AG09319 (cell line): ENCODE data around the gene ECM1.

Source experiments
- DNase-seq: peaks from one replicate; pipeline ENCODE4 v3.0.0-alpha.2; 2010; ENCODE audit warnings: low read depth; ENCODE audit errors: extremely low read depth
- TF ChIP-seq, protein P1 (sequence below): IDR thresholded peaks from 2 replicates; pipeline ENCODE4 v1.5.1; 2011; ENCODE audit warnings: low read depth, mild to moderate bottlenecking, inconsistent platforms, low read length, moderate library complexity

Gene ECM1

DNA sequence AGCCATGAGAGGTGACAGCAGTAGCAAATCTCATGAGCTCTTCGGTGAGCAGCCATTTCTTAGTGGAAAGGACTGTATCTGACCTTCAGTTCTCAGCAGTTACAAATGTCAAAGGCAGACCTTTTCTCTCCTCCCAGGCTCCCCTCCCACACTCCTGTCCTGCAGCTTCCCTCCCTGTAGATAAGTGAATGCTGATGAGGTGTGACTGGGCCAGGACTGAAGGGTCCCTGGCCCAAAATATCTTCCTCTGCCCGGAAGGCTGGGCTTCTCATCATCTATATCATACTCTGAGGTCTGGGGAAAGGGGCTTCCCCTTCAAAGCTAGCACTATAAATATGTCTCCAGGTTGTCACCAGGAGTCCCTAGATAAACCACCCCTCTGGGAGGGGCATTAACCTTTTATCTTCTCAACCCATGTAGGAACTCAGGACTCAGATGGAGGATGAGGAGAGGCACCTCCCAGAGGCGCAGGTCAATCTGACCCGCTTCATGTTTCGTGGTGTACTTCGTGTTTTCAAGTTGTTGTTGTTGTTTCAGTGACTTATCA, 37.6 kb downstream of the ECM1 start:
- TF ChIP-seq, protein P1, sequence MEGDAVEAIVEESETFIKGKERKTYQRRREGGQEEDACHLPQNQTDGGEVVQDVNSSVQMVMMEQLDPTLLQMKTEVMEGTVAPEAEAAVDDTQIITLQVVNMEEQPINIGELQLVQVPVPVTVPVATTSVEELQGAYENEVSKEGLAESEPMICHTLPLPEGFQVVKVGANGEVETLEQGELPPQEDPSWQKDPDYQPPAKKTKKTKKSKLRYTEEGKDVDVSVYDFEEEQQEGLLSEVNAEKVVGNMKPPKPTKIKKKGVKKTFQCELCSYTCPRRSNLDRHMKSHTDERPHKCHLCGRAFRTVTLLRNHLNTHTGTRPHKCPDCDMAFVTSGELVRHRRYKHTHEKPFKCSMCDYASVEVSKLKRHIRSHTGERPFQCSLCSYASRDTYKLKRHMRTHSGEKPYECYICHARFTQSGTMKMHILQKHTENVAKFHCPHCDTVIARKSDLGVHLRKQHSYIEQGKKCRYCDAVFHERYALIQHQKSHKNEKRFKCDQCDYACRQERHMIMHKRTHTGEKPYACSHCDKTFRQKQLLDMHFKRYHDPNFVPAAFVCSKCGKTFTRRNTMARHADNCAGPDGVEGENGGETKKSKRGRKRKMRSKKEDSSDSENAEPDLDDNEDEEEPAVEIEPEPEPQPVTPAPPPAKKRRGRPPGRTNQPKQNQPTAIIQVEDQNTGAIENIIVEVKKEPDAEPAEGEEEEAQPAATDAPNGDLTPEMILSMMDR, result no peak
- DNase-seq, result no peak

DNA sequence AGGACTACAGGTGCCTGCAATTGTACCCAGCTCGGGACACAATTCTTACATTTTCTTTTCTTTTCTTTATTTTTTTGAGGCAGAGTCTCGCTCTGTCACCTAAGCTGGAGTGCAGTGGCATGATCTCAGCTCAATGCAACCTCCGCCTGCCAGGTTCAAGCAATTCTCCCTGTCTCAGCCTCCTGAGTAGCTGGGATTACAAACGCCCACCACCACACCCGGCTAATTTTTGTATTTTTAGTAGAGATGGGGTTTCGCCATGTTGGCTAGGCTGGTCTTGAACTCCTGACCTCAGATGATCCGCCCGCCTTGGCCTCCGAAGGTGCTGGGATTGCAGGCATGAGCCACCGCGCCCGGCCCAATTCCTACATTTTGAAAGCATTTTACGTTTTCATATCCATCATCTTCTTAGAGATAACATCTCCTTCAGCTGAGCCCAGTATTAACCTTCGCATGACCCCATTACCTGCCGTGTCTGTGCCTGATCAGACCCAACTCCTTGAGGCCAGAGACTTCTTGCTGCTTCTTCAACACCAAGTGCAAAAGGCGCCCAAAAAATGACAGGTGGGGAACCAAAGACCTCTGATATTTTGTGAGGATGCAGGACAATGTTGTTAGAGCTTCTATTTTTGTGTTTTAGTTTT, 38.5 kb downstream of the ECM1 start:
- DNase-seq, result no peak
- TF ChIP-seq, protein P1, result no peak

DNA sequence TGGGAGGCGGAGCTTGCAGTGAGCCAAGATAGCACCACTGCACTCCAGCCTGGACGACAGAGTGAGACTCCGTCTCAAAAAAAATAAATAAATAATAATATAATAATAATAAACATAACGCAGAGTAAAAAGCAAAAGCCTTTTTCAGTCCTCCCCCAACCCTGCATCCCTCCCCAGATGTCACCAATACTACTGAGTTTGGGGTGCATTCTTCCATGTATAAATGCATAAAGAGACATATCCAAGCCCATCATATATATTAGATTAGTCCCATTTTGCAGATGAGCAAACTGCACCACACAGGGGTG, 40.4 kb downstream of the ECM1 start:
- no peak for DNase-seq
- TF ChIP-seq, protein P1, result no peak

DNA sequence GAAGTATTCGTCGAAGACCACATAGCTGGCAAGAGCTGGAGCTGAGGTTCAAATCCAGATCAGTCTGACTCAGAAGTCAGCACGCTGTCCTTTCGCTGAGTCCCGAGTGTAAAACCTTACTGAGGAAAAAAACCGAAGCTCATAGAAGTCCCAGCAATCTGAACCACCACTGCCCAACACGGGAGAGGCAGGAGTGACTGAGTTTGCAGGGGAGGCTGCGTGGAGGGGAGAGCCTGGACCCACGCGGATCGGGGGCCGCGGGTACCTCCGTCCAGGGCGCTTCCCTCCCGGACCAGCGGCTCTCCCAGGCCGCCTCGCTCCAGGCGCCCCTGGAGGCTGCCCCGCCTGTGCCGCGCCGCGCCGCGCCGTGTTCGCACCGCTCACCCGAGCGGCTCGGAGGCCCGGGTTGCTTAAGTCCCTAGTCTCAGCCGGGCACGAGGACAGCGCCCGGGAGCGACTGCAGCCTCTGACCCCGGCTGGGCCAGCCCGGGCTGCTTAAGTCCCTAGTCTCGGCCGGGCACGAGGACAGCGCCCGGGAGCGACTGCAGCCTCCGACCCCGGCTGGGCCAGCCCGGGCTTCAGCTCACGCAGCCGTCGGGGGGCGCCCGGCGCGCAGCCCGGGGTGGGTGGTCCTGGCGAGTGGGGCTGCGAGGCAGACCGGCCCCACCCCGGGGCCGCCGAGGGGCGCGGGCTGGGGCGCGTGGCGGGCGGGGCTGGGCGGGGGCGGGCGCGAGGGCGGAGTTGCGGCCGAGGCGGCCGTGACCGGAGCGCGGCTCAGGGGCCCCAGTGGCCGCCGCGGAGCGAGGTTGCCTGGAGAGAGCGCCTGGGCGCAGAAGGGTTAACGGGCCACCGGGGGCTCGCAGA, 41.0 kb downstream of the ECM1 start, which contains the start of gene ADAMTSL4:
Gene ADAMTSL4, plus strand, starts transcription at position 777 of the 864 bp plus-strand sequence. CDS start 2,881 bp downstream, outside the sequence.
- TF ChIP-seq, protein P1, result peak; percentile 1; the same call in 1 of the 2 replicates
- DNase-seq, result no peak

DNA sequence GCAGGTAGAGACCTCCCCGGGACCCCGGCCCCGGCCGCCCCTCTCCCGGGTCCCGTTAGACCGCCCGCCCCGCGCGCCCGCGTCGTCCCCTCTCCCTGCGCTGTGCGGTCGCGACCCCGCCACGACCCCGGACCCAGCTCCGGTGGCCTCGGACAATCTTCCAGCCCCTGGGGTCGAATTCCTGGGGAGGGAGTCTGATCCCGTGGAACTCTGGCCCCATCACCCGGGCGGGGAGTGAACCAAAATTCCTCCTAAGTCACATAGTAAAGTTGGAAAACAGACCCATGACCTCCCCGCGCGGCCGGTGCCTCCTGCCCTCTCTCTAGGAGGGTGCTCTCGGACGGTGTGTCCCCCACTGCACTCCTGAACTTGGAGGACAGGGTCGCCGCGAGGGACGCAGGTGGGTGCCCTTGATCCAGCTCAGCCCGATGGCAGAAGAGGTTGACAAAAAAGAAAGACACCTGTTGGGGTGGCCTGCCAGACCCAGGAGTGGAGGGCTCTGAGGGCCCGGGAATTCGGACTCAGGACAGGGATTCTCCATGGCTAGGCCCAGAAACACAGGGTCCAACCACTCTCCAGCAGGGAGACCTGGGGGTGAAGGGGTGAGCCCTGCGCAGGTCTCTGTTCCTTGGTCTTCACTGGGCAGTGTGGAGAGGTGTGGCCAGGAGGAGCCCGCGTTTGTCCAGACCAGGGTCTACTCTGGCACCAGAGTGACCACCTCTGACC, 41.8 kb downstream of the ECM1 start:
- TF ChIP-seq, protein P1, result peak; percentile 18
- no peak for DNase-seq

DNA sequence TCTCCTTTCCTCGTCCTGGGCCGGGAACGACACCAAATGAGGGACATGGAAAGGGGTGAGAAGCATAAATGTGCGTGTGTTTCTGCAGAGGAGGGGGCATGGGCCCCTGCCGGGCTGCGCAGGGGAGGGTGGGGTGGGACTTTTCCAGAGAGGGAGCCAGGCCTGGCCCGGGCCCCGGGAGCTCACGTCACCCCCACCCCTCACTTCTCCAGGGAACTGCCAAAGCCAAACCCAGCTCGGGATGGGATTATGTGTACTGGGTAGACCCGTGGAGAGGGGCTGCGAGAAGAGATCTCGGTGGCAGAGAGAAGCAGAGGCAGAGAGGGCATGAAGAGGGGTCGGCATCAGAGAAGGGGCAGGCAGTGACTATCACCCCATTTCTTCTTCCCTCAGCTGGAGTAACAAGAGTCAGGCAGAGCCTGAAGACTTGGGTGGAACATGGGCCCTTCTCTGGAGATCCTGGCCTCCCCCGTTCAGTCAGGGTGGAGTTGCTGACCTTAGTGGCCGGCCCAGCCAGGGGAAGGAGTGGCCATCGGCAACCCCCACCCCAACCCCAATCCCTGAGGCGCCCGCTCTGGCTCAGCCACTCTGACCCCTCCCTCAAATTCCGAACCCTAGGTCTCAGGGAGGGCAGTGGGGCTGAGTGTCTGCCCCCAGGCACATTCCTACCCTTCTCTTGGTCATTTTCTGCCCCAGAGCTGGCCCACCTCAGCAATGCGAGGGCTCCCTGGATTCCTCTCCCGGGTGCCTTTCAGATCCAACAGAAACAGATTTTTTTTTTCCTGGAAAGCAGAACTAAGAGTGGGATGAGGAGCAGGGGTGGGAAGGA, 42.5 kb downstream of the ECM1 start:
- DNase-seq, result no peak
- TF ChIP-seq, protein P1, result no peak
